PC-9 (cell line): Measurements from ENCODE around the gene RASD2. TPM values are rescaled to one million over a fixed set of nuclear protein-coding genes. Genes with fewer than 3 reads are reported as not detected.

Experiments used
- BruUV-seq: library from RNA; stranded (reverse); fragments of 400-500 nt; replicated peaks from 2 replicates; lab custom pipeline; 2021; lab: Mats Ljungman, UMichigan
- CTCF ChIA-PET: fragments of 300-600 bp; sonication (Branson Sonifier 250); formaldehyde crosslinking; loops from one replicate; lab custom pipeline; 2022; ENCODE audit warnings: antibody characterized with exemption; lab: Charles Lee
- POLR2A ChIA-PET: fragments of 300-600 bp; sonication (Branson Sonifier 250); formaldehyde crosslinking; loops from one replicate; lab custom pipeline; 2022; ENCODE audit warnings: antibody characterized with exemption; ENCODE audit not compliant: unreplicated experiment; lab: Charles Lee
- DNase-seq, 2 experiments: peaks; one replicate each; pipeline versions ENCODE4 v3.0.0 to v3.0.0-alpha.2; 2015 to 2022; ENCODE audit warnings: mixed read lengths in 1 of 2
- H2AFZ ChIP-seq: fragments of 200-600 bp; sonication (generic); 2 replicates; pipeline ENCODE4 v1.8.1; 2017; ENCODE audit warnings: antibody characterized with exemption
- H3F3A ChIP-seq: fragments of 200-600 bp; sonication (generic); 2 replicates; pipeline ENCODE4 v1.8.1; 2017; ENCODE audit warnings: antibody characterized with exemption, mild to moderate bottlenecking, low read depth; ENCODE audit not compliant: insufficient read depth
- H3K27ac ChIP-seq: fragments of 200-600 bp; sonication (generic); 2 replicates; pipeline ENCODE4 v1.6.1; 2016; ENCODE audit warnings: mixed run types
- H3K27me3 ChIP-seq: fragments of 200-600 bp; sonication (generic); 2 replicates; pipeline ENCODE4 v1.6.1; 2016; ENCODE audit warnings: low read depth, mixed run types; ENCODE audit not compliant: insufficient read depth
- H3K36me3 ChIP-seq: fragments of 200-600 bp; sonication (generic); 2 replicates; pipeline ENCODE4 v1.6.1; 2016; ENCODE audit warnings: low read depth, mixed run types
- H3K4me1 ChIP-seq: fragments of 200-600 bp; sonication (generic); replicated peaks from 2 replicates; pipeline ENCODE4 v1.6.1; 2016; ENCODE audit warnings: mixed run types; ENCODE audit not compliant: insufficient read depth
- H3K4me2 ChIP-seq: fragments of 200-600 bp; sonication (generic); 2 replicates; pipeline ENCODE4 v1.6.1; 2017; ENCODE audit warnings: mixed run types
- H3K4me3 ChIP-seq: fragments of 200-600 bp; sonication (generic); 2 replicates; pipeline ENCODE4 v1.6.1; 2016; ENCODE audit warnings: mixed run types
- H3K79me2 ChIP-seq: fragments of 200-600 bp; sonication (generic); 2 replicates; pipeline ENCODE4 v1.6.1; 2017; ENCODE audit warnings: low read depth, mixed run types
- H3K9me2 ChIP-seq: fragments of 200-600 bp; sonication (generic); 2 replicates; pipeline ENCODE4 v1.8.1; 2017; ENCODE audit warnings: mild to moderate bottlenecking; ENCODE audit not compliant: insufficient read depth
- H3K9me3 ChIP-seq: fragments of 200-600 bp; sonication (generic); 2 replicates; pipeline ENCODE4 v1.8.1; 2016; ENCODE audit warnings: low read depth; ENCODE audit not compliant: insufficient read depth
- H4K20me1 ChIP-seq: fragments of 200-600 bp; sonication (generic); 2 replicates; pipeline ENCODE4 v1.8.1; 2017; ENCODE audit not compliant: insufficient read depth
- EZH2 ChIP-seq: fragments of 200-600 bp; sonication (generic); IDR thresholded peaks from 2 replicates; pipeline ENCODE4 v1.8.0; 2017; ENCODE audit warnings: antibody characterized with exemption, low read depth
- intact Hi-C: fragments of 100-400 bp; cut with micrococcal nuclease; formaldehyde crosslinking; loops from one replicate; pipeline ENCODE4 v1.10.0; 2022; ENCODE audit not compliant: unreplicated experiment
- total RNA-seq: library from RNA; stranded (reverse); gene quantifications from 2 replicates; pipeline ENCODE4 v1.2.3, GENCODE V29; 2021
- TF ChIP-seq, protein P1 (sequence below): fragments of 200-600 bp; sonication (generic); conservative IDR thresholded peaks from 2 replicates; pipeline ENCODE4 v1.6.1; 2017; ENCODE audit warnings: mixed run types, antibody characterized with exemption, mild to moderate bottlenecking, moderate library complexity

The RASD2 gene
- total RNA-seq, 1 experiment from 2014 or later, result 0.70 TPM

- POLR2A ChIA-PET, result no interaction called here
- Histone ChIP-seq H3K9me3 (no peaks in the 10 kb centered on the region), H3F3A (no peaks in the 10 kb centered on the region), H3K27me3 (peaks cover 14% of the 10 kb centered on the region), H3K4me1 (no peaks in the 10 kb centered on the region), H4K20me1 (no peaks in the 10 kb centered on the region), H3K9me2 (no peaks in the 10 kb centered on the region), H3K36me3 (no peaks in the 10 kb centered on the region), H3K27ac (no peak overlapping the region), H2AFZ (no peak overlapping the region), H3K4me3 (no peak overlapping the region), H3K79me2 (no peaks in the 10 kb centered on the region), H3K4me2 (no peak overlapping the region)
- CTCF ChIA-PET, result no interaction called here
- no TSS peak for BruUV-seq
- DNase-seq, result no peak
- TF ChIP-seq, protein P1, sequence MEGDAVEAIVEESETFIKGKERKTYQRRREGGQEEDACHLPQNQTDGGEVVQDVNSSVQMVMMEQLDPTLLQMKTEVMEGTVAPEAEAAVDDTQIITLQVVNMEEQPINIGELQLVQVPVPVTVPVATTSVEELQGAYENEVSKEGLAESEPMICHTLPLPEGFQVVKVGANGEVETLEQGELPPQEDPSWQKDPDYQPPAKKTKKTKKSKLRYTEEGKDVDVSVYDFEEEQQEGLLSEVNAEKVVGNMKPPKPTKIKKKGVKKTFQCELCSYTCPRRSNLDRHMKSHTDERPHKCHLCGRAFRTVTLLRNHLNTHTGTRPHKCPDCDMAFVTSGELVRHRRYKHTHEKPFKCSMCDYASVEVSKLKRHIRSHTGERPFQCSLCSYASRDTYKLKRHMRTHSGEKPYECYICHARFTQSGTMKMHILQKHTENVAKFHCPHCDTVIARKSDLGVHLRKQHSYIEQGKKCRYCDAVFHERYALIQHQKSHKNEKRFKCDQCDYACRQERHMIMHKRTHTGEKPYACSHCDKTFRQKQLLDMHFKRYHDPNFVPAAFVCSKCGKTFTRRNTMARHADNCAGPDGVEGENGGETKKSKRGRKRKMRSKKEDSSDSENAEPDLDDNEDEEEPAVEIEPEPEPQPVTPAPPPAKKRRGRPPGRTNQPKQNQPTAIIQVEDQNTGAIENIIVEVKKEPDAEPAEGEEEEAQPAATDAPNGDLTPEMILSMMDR, result no peak
- TF ChIP-seq EZH2, result no peak
- intact Hi-C loops, result loop anchor here (10.0 kb wide), 1 partner anchor 67 kb away; no protein-coding TSS in a partner anchor
These were observed 42.4 kb upstream of the RASD2 start for GRCh38 chr22:35498026-35498800.

DNA sequence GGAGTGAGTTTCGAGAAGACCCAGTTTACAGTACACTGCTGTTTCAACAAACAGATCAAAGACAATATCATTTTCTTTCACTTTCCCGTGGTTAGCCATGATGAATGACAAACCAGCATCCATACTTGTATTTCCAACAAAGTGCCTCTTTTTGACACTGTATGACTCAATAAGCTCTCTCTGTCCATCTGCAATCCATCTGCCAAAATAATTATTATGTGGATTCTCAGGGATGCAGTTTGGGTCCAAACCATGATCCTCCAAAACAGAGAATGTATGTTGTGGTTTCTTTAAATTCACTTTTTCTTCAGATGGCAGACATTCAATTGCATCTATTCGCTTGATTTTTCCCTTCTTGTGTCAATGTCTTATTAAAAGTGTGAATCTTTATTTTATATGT is 37.8 kb upstream of the RASD2 start:
- H3K27ac ChIP-seq, result no peak overlapping the region
- H3K9me3 ChIP-seq, result no peaks in the 10 kb centered on the region
- H3F3A ChIP-seq, result no peaks in the 10 kb centered on the region
- H3K36me3 ChIP-seq, result no peaks in the 10 kb centered on the region
- intact Hi-C loops, result no loop called here
- no peak overlapping the region for H3K4me2 ChIP-seq
- no TSS peak for BruUV-seq
- H3K27me3 ChIP-seq, result peaks cover 29% of the 10 kb centered on the region
- no peak overlapping the region for H3K4me3 ChIP-seq
- H3K79me2 ChIP-seq, result no peaks in the 10 kb centered on the region
- no peak for TF ChIP-seq EZH2
- TF ChIP-seq, protein P1, result no peak
- no peak for DNase-seq
- CTCF ChIA-PET, result no interaction called here
- no peaks in the 10 kb centered on the region for H3K4me1 ChIP-seq
- no peaks in the 10 kb centered on the region for H3K9me2 ChIP-seq
- H2AFZ ChIP-seq, result no peak overlapping the region
- no peaks in the 10 kb centered on the region for H4K20me1 ChIP-seq
- POLR2A ChIA-PET, result interaction anchor here (0.6 kb wide), 1 partner anchor 14 kb away, joined by 3 read pairs; no protein-coding TSS in a partner anchor

- Histone ChIP-seq H3F3A (no peaks in the 10 kb centered on the region), H3K79me2 (no peaks in the 10 kb centered on the region), H3K36me3 (no peaks in the 10 kb centered on the region), H3K4me3 (no peak overlapping the region), H3K27ac (no peak overlapping the region), H2AFZ (no peak overlapping the region), H3K9me3 (no peaks in the 10 kb centered on the region), H3K9me2 (no peaks in the 10 kb centered on the region), H3K27me3 (peaks cover 22% of the 10 kb centered on the region; the same call in 1 of the 2 replicates), H4K20me1 (no peaks in the 10 kb centered on the region), H3K4me2 (no peak overlapping the region), H3K4me1 (peaks cover 6% of the 10 kb centered on the region)
- CTCF ChIA-PET, result no interaction called here
- POLR2A ChIA-PET, result no interaction called here
- TF ChIP-seq, protein P1, result no peak
- no peak for TF ChIP-seq EZH2
- BruUV-seq, result no TSS peak
- no peak for DNase-seq
- intact Hi-C loops, result no loop called here
These were observed 35.0 kb upstream of the RASD2 start for GRCh38 chr22:35505399-35506258.
